Mesothelial cell of epicardium (in vitro differentiated cells): ENCODE data around the gene FRMD1. TPM values are rescaled to one million over a fixed set of nuclear protein-coding genes. Genes with fewer than 3 reads are reported as not detected.

Experiments used
- DNase-seq, 2 experiments: peaks; one replicate each; pipeline ENCODE4 v3.0.0; 2021; ENCODE audit warnings: low spot score in 2 of 2; ENCODE audit not compliant: unreplicated experiment in 2 of 2
- H3K27ac Mint-ChIP-seq: 2 replicates; pipeline ENCODE4 v1.8.0; 2021; ENCODE audit warnings: mixed read lengths
- H3K27me3 Mint-ChIP-seq: 2 replicates; pipeline ENCODE4 v1.8.0; 2021; ENCODE audit warnings: low read depth, mixed read lengths
- H3K36me3 Mint-ChIP-seq: 2 replicates; pipeline ENCODE4 v1.8.0; 2021; ENCODE audit warnings: mixed read lengths
- H3K4me1 Mint-ChIP-seq: 2 replicates; pipeline ENCODE4 v1.8.0; 2021; ENCODE audit warnings: mixed read lengths
- H3K4me3 Mint-ChIP-seq: 2 replicates; pipeline ENCODE4 v1.8.0; 2021; ENCODE audit warnings: mild to moderate bottlenecking, moderate library complexity, mixed read lengths
- H3K9me3 Mint-ChIP-seq: 2 replicates; pipeline ENCODE4 v1.8.0; 2021; ENCODE audit warnings: mixed read lengths
- total RNA-seq: library from RNA; stranded (reverse); gene quantifications from 3 replicates; pipeline ENCODE4 v1.2.1, GENCODE V29; 2021
- TF ChIP-seq, protein P1 (sequence below): fragments of 200-600 bp; sonication (generic); IDR thresholded peaks from one replicate; pipeline ENCODE4 v1.5.0; 2021; ENCODE audit warnings: antibody characterized with exemption; ENCODE audit not compliant: unreplicated experiment

The FRMD1 gene
- total RNA-seq, 1 donor from 2014 or later, result not detected

DNA sequence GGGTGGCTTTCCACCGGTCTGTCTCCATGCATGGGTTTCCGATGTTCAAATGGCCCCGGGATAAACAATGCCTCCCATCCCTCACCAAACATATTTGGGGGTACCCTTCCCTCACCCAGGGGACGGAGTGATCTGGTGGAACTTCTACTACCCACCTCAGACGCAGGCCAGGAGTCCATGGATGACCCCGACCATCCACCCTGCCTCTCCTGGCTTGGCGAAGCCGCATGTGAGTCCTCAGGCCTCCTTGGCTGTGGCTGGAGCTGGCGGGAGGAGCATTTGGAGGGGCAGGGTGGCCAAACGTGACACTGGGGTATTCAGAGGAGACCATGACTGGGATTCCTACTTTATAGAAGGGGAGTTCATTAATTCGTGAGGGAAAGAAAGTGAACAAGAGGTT lies 45.9 kb upstream of the FRMD1 start:
- H3K36me3 Mint-ChIP-seq, result no peaks in the 10 kb centered on the region
- H3K27ac Mint-ChIP-seq, result no peak overlapping the region
- no peaks in the 10 kb centered on the region for H3K4me1 Mint-ChIP-seq
- DNase-seq, result peak in 1 of 2 experiments; percentile 32
- TF ChIP-seq, protein P1, sequence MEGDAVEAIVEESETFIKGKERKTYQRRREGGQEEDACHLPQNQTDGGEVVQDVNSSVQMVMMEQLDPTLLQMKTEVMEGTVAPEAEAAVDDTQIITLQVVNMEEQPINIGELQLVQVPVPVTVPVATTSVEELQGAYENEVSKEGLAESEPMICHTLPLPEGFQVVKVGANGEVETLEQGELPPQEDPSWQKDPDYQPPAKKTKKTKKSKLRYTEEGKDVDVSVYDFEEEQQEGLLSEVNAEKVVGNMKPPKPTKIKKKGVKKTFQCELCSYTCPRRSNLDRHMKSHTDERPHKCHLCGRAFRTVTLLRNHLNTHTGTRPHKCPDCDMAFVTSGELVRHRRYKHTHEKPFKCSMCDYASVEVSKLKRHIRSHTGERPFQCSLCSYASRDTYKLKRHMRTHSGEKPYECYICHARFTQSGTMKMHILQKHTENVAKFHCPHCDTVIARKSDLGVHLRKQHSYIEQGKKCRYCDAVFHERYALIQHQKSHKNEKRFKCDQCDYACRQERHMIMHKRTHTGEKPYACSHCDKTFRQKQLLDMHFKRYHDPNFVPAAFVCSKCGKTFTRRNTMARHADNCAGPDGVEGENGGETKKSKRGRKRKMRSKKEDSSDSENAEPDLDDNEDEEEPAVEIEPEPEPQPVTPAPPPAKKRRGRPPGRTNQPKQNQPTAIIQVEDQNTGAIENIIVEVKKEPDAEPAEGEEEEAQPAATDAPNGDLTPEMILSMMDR, result no peak
- H3K4me3 Mint-ChIP-seq, result no peak overlapping the region
- H3K27me3 Mint-ChIP-seq, result peaks cover 2% of the 10 kb centered on the region
- peaks cover 4% of the 10 kb centered on the region for H3K9me3 Mint-ChIP-seq

DNA sequence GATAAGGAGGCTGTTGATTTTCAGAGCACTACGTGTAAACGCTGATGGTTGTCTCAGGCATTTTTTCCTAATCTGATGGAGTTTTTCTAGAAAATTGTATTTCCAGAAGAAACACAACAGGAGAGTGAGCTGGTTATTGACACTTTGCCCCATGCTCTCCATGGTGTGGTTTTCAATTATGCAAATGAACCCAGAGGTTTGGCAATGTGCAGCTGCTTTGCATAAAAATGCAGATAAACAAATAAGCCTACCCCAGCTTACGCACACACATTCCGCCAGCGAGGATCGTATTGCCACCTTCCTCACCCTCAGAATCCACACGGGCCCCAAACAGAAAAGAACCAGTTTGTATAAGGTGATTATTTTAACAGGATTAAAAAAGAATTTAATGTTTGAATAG lies 45.1 kb upstream of the FRMD1 start:
- Mint-ChIP-seq H3K4me3 (no peak overlapping the region), H3K27ac (no peak overlapping the region), H3K36me3 (no peaks in the 10 kb centered on the region), H3K4me1 (no peaks in the 10 kb centered on the region), H3K27me3 (peaks cover 2% of the 10 kb centered on the region), H3K9me3 (peaks cover 4% of the 10 kb centered on the region)
- no peak for DNase-seq
- TF ChIP-seq, protein P1, result no peak

DNA sequence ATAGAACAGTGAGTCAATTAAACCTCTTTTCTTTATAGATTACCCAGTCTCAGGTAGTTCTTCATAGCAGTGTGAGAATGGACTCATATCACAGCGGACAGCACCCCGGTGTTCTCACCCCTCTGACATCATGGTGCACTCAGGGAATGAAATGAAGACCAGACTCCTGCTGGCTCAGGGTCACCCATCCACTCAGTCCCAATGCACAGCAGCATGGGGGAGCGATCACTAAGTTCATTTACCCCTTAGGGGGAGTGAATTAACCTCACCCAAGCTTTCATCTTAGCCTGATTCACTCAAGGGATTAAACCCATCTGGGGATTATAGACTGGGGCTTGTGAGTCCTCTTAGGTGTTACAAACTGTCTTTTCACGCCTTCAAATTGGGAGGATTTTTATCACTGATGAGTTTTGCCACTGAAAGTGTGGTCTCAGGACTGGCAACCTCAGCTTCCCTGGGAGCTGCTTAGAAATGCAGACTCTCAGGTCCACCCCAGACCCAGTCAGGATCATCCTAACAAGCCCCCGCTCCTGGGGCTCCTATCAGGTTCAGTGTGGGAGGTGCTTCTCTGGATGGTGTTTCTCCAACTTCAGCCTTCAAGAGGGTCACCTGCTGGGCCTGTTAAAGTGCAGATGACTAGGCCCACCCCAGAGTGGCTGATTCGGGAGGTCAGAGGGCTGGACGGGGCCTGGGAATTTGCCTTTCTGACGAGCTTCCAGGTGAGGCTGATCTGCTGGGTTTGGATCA lies 44.3 kb upstream of the FRMD1 start:
- Mint-ChIP-seq H3K4me1 (no peaks in the 10 kb centered on the region), H3K4me3 (no peak overlapping the region), H3K27ac (no peak overlapping the region), H3K36me3 (no peaks in the 10 kb centered on the region), H3K9me3 (peaks cover 4% of the 10 kb centered on the region), H3K27me3 (peaks cover 2% of the 10 kb centered on the region)
- peak in 1 of 2 experiments; percentile 28 for DNase-seq
- TF ChIP-seq, protein P1, result no peak

DNA sequence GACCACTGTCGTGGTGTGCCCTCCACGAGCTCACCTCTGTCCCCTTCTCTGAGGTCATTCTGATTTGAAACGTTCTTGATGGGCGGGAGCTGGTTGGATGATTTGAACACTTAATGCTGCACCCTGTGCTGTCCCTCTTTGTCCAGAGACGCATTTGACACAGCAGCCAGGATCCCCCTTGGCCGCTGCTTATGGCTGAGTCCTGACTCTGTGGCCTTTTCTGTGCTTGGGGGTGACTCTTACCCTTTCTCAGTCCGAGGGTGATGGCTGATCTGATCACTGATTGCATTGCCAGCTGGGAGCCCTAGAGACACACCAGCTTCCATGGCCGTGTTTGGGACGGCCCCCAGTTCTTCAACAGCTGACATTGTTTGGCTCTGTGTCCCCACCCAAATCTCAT lies 43.5 kb upstream of the FRMD1 start:
- no peak overlapping the region for H3K27ac Mint-ChIP-seq
- H3K4me3 Mint-ChIP-seq, result no peak overlapping the region
- H3K9me3 Mint-ChIP-seq, result peaks cover 4% of the 10 kb centered on the region
- no peaks in the 10 kb centered on the region for H3K4me1 Mint-ChIP-seq
- peak in 1 of 2 experiments; percentile 17 for DNase-seq
- peaks cover 2% of the 10 kb centered on the region for H3K27me3 Mint-ChIP-seq
- no peaks in the 10 kb centered on the region for H3K36me3 Mint-ChIP-seq
- TF ChIP-seq, protein P1, result no peak

DNA sequence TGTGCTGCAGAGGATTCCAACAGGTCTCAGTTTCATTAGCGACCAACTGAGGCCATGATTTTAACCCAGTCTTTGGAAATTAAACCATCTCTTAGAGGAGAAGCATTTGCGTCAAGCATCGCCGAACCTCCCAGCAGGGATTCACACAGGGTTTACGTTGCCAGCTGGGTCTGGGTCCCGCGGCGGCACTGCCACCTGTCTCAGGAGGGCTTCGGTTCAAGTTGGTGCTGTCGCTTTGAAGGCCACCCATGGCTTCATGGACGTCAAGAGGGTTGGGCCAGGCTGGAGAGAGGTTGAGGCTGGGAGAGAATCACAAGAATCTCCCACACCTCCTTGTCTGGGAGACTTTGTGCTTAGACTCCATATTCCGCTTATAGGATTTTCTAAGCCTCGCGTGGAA lies 43.0 kb upstream of the FRMD1 start:
- no peaks in the 10 kb centered on the region for H3K4me1 Mint-ChIP-seq
- H3K4me3 Mint-ChIP-seq, result no peak overlapping the region
- DNase-seq, result peak in 1 of 2 experiments; percentile 14
- H3K36me3 Mint-ChIP-seq, result no peaks in the 10 kb centered on the region
- peaks cover 4% of the 10 kb centered on the region for H3K9me3 Mint-ChIP-seq
- TF ChIP-seq, protein P1, result no peak
- peaks cover 2% of the 10 kb centered on the region for H3K27me3 Mint-ChIP-seq
- no peak overlapping the region for H3K27ac Mint-ChIP-seq
